Measurements from ENCODE around the gene SEL1L3.
"Not testable (repeated sequence)": the region's sequence is repeated elsewhere in the genome, so short reads cannot be mapped to it uniquely, and the experiment has no call there.

SEL1L3 gene

DNA sequence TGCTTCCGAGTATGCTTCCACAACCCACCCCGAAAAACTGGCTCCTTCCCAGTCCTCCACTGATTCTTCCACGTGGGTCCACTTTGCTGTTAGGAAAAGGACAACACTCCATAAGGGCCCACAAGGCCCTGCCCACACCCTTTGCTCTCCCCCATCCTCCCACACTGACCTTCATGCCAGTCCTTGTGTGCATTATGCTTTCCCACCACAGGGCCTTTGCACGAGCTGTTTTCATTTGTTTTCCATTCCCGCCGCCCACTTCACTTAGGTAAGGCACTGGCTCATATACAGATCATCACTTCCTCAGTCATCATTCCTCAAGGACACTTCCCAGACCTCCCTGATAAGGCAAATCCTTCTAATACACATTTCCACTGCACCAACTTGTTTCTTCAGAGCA lies 16.8 kb upstream of the SEL1L3 start:
- DNase-seq, result no peak

DNA sequence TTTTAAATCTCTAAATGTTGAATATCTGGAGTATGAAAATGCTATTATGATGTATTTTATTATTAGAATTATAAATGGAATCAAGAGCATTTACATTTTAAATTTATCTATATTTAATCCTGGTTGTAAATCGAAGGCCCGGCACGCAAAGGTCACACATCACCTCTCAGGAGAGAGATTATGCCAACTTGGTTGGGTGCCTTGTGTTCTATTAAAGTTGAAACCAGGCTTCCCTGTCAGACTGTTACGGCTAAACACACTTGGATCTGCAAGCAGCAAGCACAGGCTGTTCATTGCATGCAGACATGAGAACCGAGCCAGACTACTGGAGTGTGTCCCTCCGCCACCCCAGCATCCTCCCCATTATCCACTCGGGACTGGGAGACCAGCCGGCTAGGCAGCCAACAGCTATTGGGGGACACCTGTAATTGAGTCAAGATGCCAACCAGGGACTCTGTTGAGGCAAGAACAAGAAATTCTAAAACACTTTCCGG lies 16.4 kb upstream of the SEL1L3 start:
- DNase-seq, result no peak

DNA sequence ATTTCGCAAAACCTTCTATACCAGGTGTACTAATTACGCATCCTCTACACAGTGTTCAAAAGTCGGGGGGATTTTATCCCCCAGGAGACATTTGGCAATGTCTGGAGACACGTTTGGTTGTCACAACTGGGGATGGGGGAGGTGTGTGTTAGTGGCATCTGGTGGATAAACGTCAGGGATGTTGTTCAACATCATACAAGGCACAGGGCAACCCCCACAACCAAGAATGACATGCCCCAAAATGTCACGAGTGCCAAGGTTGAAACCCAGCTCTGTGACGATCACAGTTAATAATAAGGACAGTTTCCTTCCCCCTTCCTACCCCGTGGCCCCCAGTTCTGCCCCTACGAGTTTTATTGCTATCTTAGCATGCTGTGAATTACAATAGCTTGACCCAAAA lies 15.9 kb upstream of the SEL1L3 start:
- DNase-seq, result no peak

DNA sequence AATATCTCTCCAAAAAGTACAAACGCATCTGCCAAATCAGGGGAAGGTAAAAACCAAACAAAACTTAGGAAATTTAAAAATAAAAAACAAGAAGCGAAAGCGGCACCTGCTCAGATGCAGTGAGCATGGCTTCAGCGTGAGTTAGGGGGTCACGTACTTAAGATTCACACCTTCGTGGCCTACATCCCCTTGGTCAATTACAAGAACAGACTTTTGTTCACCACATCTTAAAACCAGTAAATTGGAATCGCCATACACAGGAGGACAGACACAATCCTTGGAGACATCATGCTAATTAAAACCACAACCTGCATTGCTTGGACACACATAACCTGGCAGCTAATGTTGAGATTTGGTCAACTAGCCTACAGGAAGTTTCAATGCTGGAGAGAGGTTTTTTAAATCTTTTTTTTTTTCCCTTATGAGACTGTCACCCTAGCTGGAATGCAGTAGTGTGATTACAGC lies 12.5 kb upstream of the SEL1L3 start:
- DNase-seq, result no peak

DNA sequence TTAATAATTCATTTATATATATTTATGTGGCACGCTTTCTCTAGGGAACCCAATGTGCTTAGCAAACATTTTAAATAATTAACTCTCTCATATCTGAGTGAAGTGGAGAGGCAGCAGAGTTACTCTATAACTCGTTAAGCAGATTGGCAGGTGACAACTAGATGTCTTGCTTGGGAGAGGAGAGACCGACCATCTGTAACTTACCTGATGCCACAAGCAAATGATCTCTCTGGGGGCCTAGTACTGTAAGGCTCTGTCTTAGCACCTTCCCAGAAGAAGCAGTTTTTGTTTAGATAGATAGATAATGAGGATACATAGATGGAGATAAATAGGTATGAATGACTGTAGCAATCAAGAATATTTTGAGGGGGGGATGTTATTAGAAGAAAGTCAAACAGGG lies 11.9 kb upstream of the SEL1L3 start:
- DNase-seq, result no peak

DNA sequence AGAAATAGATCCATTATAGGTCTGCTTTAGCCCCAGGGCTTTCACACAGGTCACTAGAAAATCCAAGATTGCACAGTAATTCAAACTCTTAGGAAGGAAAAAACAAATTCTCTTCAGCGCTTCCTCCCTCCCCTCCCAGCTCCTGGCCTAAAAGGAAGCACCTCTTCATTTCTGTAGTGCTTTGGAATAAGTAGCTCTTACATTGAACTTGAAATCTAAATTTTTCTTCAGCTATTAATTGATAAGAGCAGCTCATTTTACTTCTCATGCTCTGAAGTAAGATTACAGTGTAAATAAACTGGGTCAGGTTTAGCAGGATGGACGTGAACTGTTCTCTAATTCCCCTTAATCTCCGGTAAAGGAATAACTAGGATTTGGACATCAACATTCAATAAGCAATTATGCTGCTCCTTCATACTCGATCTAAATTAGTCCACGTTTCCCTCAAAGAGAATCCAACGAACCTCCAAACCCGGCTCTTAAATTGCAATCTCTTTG lies 10.9 kb upstream of the SEL1L3 start:
- DNase-seq, result no peak

DNA sequence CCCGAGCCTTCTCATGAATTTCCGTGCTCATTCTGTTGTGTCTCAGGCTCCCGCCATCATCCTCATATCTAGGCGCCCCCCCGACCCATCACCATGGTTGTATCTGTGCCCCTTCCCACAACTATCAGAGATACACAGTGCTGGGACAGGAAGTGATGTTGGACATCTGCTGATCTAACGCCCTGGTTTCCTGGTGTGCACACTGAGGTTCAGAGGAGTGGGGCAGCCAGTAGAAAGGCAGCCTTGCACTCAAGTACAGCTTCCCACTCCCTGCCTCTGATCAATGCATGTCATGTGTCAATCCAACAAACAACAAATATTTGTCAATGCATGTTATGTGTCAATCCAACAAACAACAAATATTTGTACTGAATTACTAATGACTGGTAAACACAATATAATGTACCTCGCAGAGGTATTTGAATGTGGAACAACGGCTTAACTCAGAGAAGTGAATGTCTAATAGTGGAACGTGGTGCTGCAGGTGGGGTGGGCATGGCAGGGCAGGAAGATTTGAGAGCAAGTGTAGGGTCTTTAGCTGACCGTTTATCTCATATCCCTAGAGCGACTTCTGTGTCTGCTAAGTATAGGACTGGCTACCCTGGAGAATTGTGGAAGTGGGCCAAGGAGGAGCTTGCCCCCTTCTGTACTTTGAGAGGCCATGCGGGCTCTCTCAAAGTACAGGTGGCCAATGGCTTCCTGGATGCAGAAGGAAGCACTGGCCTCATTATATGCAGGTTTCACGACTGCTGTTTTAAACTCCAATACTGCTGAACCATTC lies 10.3 kb upstream of the SEL1L3 start:
- DNase-seq, result no peak

DNA sequence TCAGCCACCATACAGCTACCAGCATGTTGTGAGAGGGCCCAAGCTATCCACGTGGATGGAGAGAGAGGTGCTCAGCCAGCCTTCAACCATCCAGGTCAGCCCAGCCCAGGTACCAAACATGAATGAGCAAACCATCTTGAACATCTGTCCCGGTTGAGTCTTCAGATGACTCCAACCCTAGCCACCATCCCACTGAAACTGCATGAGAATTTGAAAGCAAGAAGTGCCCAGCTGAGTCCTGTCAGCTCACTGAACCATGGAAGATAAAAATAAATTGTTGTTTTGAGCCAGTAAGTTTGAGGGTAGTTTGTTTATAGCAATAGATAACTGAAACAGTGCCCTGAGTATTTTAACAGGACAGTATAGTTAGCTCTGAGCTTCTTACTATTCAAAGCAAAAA lies 7.3 kb upstream of the SEL1L3 start:
- DNase-seq, result no peak

DNA sequence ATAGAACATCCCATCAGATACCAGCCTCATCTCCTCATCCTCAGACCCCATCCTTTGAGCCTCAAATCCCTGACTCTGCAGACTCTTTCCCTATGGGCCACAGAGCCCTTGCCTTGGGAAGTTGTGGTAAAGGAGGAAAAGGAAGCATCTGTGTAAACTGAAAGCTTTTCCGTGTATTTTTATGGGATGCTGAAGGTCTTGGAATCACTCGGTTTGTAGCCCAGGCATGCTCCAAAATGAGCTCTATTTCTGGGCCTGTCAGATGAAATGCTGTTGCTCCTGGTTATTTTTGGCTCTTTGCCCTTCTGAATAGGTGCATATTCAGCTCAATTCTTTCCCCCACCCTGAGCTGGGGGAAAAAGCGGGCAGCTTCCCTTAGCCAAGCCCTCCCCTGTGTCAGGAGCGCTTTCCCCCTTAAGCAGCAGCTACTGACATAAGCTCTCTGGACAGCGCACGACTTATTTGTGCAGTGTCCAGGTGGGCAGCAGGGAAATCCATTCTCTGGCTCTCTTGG lies 5.0 kb upstream of the SEL1L3 start:
- no peak for DNase-seq

DNA sequence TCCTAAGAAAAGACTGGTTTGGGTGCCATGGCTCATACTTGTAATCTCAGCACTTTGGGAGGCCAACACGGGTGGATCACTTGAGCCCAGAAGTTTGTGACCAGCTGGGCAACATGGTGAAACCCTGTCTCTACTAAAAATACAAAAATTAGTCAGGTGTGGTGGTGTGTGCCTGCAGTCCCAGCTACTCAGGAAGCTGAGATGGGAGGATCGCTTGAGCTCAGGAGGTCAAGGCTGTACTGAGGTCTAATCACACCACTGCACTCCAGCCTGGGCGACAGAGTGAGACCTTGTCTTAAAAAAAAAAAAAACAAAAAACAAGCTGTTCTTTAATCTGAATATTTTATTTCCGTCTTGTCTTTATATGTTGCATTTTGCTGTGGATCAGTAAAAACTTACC lies 3.6 kb upstream of the SEL1L3 start:
- DNase-seq, result not testable (repeated sequence)

DNA sequence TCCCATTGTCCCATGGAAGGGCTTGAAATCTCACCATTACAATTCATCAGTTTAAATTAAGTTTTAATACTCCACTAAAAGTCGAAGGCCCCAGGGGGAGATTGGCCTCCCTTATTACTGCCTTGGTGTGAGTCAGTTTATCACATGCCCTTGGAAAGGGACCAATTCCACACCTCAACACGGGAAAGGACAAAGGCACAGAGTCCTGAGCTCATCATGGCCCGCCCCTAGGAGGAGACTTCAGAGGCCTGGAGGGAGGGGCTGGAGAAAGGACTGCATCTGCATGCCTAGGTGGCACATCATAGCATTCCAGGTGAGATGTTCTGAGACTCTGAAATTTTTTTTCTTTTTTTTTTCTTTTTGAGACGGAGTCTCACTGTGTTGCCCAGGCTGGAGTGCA lies 2.8 kb upstream of the SEL1L3 start:
- DNase-seq, result no peak

DNA sequence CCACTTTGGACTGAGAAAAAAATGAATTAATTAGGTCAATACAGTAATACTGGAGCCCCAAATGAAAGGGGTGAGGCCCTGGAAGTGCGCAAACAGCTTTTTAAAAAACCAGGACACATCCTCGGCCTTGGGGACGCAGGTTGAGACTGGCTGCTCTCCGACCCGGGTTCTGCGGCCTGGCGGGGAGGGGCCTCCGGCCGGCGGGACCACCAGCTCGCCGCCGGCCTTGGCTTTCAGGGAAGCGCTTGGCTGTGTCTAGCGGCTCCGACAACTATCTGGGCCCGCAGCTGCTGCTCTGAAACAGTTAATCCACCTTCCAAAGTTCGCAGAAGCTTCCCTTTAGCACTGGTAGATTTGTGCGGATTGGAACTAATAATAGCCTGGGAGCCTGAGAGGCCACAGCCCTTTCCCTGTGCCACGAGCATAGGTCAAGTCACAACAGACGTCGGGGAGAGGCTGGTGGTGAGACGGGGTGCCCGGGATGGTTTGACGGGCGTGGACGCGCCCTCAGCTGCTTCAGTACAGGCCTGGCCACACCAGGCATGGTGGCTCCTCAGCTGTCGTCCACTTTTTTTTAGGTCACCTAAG lies 1.1 kb upstream of the SEL1L3 start:
- DNase-seq, result no peak

DNA sequence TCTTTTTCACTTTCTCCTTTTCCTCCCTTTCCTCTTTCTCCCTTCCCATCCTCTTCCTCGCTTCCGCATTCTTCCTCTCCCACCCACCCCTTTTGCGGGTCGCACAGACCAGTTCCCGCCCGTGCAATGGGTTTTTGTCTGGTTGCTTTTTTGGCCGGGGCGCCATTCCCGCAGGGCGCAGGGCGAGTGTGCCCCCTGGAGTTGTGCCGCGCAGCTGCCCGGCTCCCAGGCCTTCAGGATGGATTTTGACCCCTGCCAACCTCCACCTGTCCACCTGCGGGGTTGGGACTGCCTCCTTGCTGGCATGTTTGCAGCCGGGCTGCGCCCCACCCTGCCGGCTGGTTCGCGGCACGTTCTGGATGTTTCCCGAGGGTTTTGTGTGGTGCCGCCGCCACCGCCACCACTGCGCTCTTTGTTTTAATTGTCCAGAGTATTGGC lies 578 bp upstream of the SEL1L3 start:
- DNase-seq, result no peak

DNA sequence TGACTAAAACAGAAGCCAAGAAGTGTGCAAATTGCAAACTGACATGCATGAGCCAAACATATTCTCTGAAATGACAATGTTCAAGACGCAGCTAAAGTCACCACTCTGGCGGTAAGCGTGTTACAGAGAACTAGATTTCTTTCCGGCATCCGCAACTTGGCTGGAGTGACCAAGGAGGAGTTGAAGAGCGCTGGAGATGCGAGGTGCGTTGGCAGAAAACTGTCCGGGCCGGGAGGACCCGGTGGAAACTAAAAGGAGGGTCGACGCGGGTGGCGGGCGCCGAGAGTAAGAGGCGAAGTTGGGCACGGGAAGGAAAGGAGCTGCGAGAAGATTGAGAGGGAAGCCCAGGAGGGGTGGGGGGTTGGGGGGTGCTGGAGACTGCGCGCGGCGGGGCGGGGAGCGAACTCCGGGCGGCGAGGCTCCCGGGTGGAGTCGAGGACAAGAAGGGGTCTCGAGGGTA lies 807 bp downstream of the SEL1L3 start:
- no peak for DNase-seq

DNA sequence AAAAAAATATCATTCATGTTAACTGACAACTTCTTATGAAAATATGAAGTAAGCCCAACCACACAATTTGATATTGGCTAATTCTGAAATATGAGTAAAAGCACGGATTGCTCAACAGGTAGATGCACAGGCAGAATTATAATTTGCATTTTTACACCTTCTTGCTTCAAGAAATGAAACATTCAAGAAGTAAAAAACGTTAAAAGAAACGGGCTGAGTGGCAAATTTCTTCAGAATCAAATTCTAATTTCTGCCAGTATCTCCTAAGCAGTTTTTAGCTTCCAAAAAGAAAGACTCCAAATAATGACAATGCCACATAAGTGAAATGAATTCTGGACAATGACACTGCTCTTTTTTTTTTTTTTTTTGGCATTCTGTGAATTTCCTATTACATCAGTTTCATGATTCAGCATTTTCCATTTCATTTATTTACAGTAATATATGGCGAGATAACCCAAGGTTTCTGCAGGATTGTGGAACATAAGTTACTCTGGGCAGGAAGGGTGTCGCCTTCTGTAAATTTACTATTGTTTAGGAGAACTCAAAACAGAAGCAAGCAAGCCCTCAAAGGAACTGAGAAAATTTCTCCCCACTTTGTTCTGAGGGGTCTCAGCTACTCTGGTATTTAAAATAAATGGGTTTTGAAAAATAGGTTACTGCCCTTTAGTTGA lies 1.4 kb downstream of the SEL1L3 start:
- DNase-seq, result no peak

DNA sequence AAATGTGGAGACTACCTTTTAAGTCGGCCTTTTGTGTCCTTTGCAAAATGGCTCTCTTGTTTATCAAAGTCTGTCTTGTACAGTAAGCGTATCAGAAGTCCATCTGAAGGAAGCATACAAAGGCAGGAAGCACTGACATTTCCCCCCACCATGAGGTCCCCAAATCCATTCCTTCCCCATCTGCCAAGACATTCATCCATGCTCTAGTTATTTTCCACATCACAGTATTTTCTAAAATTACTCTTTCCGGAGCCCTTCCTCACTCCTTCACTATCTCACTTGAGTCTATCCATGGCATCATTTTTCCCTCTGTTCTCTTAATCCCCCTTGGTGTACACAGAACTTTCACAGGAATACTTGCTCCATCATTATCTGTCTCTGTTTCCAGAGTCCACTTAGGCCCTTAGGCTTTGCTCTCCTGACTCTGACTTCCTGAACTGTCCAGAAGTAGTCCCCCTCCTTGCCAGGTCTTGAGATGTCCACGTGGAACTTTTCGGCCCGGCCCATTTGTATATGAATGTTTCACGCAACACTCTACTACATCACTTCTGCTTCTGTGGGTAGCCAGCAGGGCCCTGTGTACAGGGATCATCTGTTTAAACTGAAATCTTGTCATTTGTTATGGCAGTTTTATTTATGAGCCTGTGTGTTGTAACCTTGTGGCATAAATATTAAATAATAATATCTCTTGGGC lies 2.1 kb downstream of the SEL1L3 start:
- no peak for DNase-seq

DNA sequence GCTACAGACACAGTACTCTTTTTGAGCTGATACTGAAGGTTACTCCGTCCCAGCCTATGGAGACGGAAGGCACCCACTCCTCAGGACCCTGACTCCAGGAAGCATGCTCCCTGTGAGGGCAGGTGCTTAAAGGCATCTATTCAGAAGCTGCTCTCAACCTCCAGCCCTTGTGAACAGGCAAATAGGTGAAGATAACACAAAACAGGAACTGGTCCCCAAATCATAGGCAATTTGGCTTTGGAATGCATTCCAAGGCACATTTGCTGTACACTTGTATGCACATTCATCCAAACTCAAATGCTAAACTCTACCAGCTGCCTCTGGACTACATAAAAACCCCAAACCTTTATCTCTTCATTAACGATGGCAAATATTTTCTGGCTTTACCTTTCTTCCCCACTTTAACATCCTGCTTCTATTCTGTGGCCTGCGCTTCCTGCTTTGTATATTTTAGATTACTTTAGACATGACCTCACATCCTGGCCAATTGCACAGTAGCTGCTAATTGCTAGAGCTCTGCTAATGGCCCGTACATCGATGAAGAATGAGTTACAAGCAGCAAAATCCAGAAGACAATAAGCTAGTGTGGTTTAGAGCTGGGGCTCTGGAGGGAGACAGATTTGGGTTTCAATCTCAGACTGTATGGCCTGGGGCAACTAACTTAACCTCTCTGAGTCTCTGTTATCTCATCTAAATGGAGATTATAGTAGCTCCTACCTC lies 3.2 kb downstream of the SEL1L3 start:
- DNase-seq, result no peak

DNA sequence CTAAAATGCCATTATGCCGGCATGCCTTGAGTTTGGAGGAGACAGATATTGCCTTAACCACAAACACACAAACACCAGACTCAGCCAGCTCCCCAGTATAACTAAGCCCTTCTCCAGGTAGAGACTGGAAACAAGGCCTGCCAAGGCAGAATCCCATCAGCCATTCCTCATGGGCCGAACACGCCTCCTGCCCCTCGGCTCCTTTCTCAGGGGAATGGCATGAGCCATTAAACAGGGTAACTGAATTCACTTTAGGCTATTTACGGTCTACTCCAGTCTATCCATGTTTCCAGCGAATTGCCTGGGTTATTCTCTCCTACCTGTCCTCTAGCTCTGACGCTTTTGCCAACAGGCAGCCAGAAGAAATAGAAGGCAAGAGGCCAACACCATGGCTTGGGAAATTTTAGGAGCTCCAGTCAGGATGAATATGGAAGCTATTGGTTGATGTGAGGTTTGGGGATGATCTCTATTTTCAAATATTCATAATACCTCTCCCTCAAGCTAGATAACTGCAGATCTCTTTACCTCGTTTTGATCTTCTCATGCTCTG lies 4.9 kb downstream of the SEL1L3 start:
- DNase-seq, result no peak

DNA sequence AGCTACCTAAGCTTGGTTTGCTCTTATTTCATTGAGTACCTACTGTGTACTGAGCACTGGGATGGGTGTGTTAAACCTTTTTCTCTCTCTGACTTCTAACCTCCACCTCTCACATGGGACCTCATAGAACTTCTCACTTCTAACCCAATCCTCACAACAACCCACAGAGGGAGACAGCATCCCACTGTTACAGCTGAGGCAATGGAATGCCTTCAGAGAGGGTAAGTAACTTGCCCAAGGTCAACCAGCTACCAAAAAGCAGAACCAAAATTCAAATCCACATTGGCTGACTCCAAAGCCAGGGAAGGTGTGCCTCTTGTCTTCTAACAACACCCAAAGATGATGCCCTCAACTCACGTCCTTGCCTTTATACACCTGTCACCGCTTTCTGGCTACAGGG lies 5.4 kb downstream of the SEL1L3 start:
- no peak for DNase-seq

DNA sequence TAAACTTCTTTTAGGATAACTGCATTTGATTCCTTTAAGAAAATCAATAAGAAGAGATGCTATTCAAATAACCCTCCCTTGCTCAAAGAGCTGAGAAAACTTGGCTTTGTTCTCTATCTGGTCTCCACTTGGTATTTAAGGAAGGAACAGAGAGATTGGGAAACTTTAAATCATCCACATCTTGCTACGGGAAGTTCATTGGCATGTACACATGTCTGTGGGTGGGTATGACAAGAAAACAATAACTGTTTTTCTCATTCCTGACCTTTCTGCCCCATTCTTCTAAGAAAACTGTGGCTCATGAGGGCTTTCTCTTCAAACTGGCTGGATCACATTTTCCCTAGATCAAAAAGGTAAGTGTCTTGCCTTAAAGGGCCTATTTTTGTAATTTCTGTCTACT lies 6.0 kb downstream of the SEL1L3 start:
- no peak for DNase-seq

DNA sequence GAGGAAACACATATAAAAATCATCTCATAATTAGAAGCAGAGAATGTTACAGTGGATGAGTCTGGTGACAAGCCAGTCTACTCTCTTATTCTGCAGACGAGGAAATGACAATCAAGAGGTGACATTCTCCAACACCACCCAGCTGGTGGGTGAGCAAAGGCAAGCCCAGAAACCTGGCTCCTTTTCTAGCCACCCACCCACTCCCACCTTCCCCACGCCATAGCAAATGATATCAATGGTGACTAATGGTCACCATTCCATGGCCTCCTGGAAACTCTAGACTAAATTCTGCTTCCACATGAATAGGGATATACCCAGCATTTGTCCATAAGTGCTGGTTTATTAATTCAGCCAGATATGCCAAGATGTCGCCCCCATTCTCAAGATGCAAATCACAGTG lies 10.7 kb downstream of the SEL1L3 start:
- DNase-seq, result no peak

DNA sequence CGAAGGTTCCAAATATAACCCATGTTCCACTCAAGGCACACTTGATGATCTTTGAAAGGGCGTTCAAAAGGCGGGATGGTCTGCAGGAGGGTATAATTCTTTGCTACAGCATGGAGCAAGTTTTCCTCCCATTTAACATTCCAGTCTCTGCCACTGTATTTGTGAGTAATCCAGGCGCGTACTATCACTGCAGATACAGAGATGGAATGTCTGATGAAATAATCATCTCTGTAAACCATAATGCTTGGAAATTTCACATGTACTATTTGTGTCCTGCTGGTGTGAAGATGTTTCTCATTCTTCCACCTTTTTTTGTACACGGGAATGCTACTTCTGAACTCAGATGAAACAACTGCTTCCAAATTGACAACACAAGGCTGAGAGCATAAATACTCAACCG lies 15.5 kb downstream of the SEL1L3 start:
- DNase-seq, result no peak

Data from GOT3 (cell line).